ENCODE data around the gene ZHX3.

The ZHX3 gene

GRCh38 chr20:41317546-41318270, at the start of gene ZHX3:
TSS of gene ZHX3 (minus strand) at chr20:41317731. CDS start at chr20:41204916, 112,815 bp downstream.
- peak; percentile 79 to 98 for DNase-seq

GRCh38 chr20:41367393-41367695, 49.8 kb upstream of the ZHX3 start:
- DNase-seq: no peak

GRCh38 chr20:41366546-41367392, 49.2 kb upstream of the ZHX3 start, which contains the start of gene EMILIN3:
TSS of gene EMILIN3 (minus strand) at chr20:41366818. CDS start at chr20:41366634, 184 bp downstream.
- DNase-seq: no peak

- no peak for DNase-seq
Measured at GRCh38 chr20:41365777-41366545, 48.4 kb upstream of the ZHX3 start.

GRCh38 chr20:41364967-41365765, 47.6 kb upstream of the ZHX3 start:
- no peak for DNase-seq

GRCh38 chr20:41364236-41364855, 46.8 kb upstream of the ZHX3 start:
- no peak for DNase-seq

GRCh38 chr20:41363601-41364000, 46.1 kb upstream of the ZHX3 start:
- no peak for DNase-seq

GRCh38 chr20:41362748-41363140, 45.2 kb upstream of the ZHX3 start:
- DNase-seq: no peak

GRCh38 chr20:41361757-41362747, 44.5 kb upstream of the ZHX3 start:
- DNase-seq: no peak

GRCh38 chr20:41360831-41361756, 43.6 kb upstream of the ZHX3 start:
- DNase-seq: no peak

GRCh38 chr20:41359541-41360011, 42.0 kb upstream of the ZHX3 start:
- DNase-seq: no peak

- DNase-seq: no peak
Measured at GRCh38 chr20:41358717-41359116, 41.2 kb upstream of the ZHX3 start.

- DNase-seq: no peak
Measured at GRCh38 chr20:41358230-41358629, 40.7 kb upstream of the ZHX3 start.

- DNase-seq: no peak
Measured at GRCh38 chr20:41357424-41358163, 40.1 kb upstream of the ZHX3 start.

- no peak for DNase-seq
Measured at GRCh38 chr20:41356951-41357350, 39.4 kb upstream of the ZHX3 start.

GRCh38 chr20:41355598-41356203, 38.2 kb upstream of the ZHX3 start:
- no peak for DNase-seq

GRCh38 chr20:41355192-41355591, 37.7 kb upstream of the ZHX3 start:
- no peak for DNase-seq

- no peak for DNase-seq
Measured at GRCh38 chr20:41353530-41353929, 36.0 kb upstream of the ZHX3 start.
